HG03521 (cell line): ENCODE data around the gene GRK3.
"Not testable (repeated sequence)": the region's sequence is repeated elsewhere in the genome, so short reads cannot be mapped to it uniquely, and the experiment has no call there.

Experiments
- ATAC-seq: cut with Tn5 transposase; IDR thresholded peaks from one replicate; pipeline ENCODE4 v1.9.1; 2021; ENCODE audit warnings: mild to moderate bottlenecking, moderate library complexity; ENCODE audit not compliant: unreplicated experiment

The GRK3 gene

GRCh38 chr22:25694196-25694907 is 129.9 kb downstream of the GRK3 start:
- ATAC-seq = no peak

- ATAC-seq = no peak
Observed at GRCh38 chr22:25695146-25695545, 130.7 kb downstream of the GRK3 start.

- ATAC-seq = no peak
Observed at GRCh38 chr22:25696763-25697162, 132.3 kb downstream of the GRK3 start.

- no peak for ATAC-seq
Observed at GRCh38 chr22:25697181-25697664, 132.7 kb downstream of the GRK3 start.

GRCh38 chr22:25697978-25698377 is 133.5 kb downstream of the GRK3 start:
- ATAC-seq = no peak

GRCh38 chr22:25698461-25698860 is 134.0 kb downstream of the GRK3 start:
- no peak for ATAC-seq

GRCh38 chr22:25698978-25699377 is 134.5 kb downstream of the GRK3 start:
- no peak for ATAC-seq

- ATAC-seq = no peak
Observed at GRCh38 chr22:25701056-25701780, 136.7 kb downstream of the GRK3 start.

GRCh38 chr22:25702040-25702439 is 137.6 kb downstream of the GRK3 start:
- ATAC-seq = no peak

- no peak for ATAC-seq
Observed at GRCh38 chr22:25702571-25703167, 138.2 kb downstream of the GRK3 start.

- ATAC-seq = no peak
Observed at GRCh38 chr22:25704701-25705100, 140.2 kb downstream of the GRK3 start.

- no peak for ATAC-seq
Observed at GRCh38 chr22:25706197-25706596, 141.7 kb downstream of the GRK3 start.

GRCh38 chr22:25708430-25708829 is 144.0 kb downstream of the GRK3 start:
- ATAC-seq = not testable (repeated sequence)

GRCh38 chr22:25709758-25710157 is 145.3 kb downstream of the GRK3 start:
- ATAC-seq = no peak

- ATAC-seq = no peak
Observed at GRCh38 chr22:25710501-25710900, 146.0 kb downstream of the GRK3 start.

- ATAC-seq = no peak
Observed at GRCh38 chr22:25711491-25711890, 147.0 kb downstream of the GRK3 start.

- no peak for ATAC-seq
Observed at GRCh38 chr22:25712661-25713400, 148.4 kb downstream of the GRK3 start.

GRCh38 chr22:25714070-25714469 is 149.6 kb downstream of the GRK3 start:
- no peak for ATAC-seq

- no peak for ATAC-seq
Observed at GRCh38 chr22:25714739-25715138, 150.3 kb downstream of the GRK3 start.

- ATAC-seq = no peak
Observed at GRCh38 chr22:25716637-25717036, 152.2 kb downstream of the GRK3 start.

GRCh38 chr22:25718135-25718840 is 153.8 kb downstream of the GRK3 start:
- no peak for ATAC-seq
